Liver (tissue), 9 donors: ENCODE results near the gene ATG9A. TPM values are rescaled to one million over a fixed set of nuclear protein-coding genes. Genes with fewer than 3 reads are reported as not detected.

Experiments
- DNase-seq: peaks from one replicate; pipeline ENCODE4 v3.0.0-alpha.2; 2017; ENCODE audit warnings: low spot score
- H3K27ac ChIP-seq, 2 donors: one replicate each; pipeline ENCODE4 v1.7.0; 2013; ENCODE audit warnings: inconsistent platforms in 2 of 2, low read length in 2 of 2, control low read depth in 1 of 2, low read depth in 1 of 2, mild to moderate bottlenecking in 1 of 2
- H3K27me3 ChIP-seq, 4 donors: one replicate each; pipeline versions ENCODE4 v1.6.1 to v1.7.0; 2013; ENCODE audit warnings: low read length in 3 of 4, inconsistent platforms in 1 of 4, mild to moderate bottlenecking in 1 of 4, moderate library complexity in 1 of 4; ENCODE audit not compliant: control insufficient read depth in 4 of 4, insufficient read depth in 4 of 4
- H3K36me3 ChIP-seq, 4 donors: one replicate each; pipeline versions ENCODE4 v1.6.1 to v1.7.0; 2013; ENCODE audit warnings: low read length in 3 of 4, mild to moderate bottlenecking in 3 of 4, low read depth in 1 of 4, moderate library complexity in 1 of 4; ENCODE audit not compliant: control insufficient read depth in 4 of 4, insufficient read depth in 3 of 4
- H3K4me1 ChIP-seq, 4 donors: one replicate each; pipeline versions ENCODE4 v1.6.1 to v1.7.0; 2013; ENCODE audit warnings: low read length in 3 of 4, mild to moderate bottlenecking in 3 of 4, moderate library complexity in 1 of 4; ENCODE audit not compliant: control insufficient read depth in 4 of 4, insufficient read depth in 4 of 4
- H3K4me3 ChIP-seq, 3 donors: one replicate each; pipeline versions ENCODE4 v1.6.1 to v1.7.0; 2013; ENCODE audit warnings: low read length in 3 of 3, control low read depth in 1 of 3, low read depth in 1 of 3, mild to moderate bottlenecking in 1 of 3
- H3K9ac ChIP-seq, 2 donors: one replicate each; pipeline ENCODE4 v1.7.0; 2013; ENCODE audit warnings: low read length in 2 of 2, mild to moderate bottlenecking in 2 of 2, moderate library complexity in 2 of 2, control low read depth in 1 of 2, low read depth in 1 of 2
- H3K9me3 ChIP-seq, 4 donors: one replicate each; pipeline versions ENCODE4 v1.6.1 to v1.7.0; 2013; ENCODE audit warnings: low read length in 3 of 4; ENCODE audit not compliant: control insufficient read depth in 4 of 4
- EGR1 ChIP-seq, 2 donors: IDR thresholded peaks; 2 replicates each; pipeline ENCODE4 v1.6.1; 2016 to 2018; ENCODE audit warnings: antibody characterized with exemption in 2 of 2, low read depth in 2 of 2
- FOXA1 ChIP-seq: IDR thresholded peaks from 2 replicates; pipeline ENCODE4 v1.6.1; 2016; ENCODE audit warnings: antibody characterized with exemption
- FOXA2 ChIP-seq: IDR thresholded peaks from 2 replicates; pipeline ENCODE4 v1.6.1; 2016; ENCODE audit warnings: antibody characterized with exemption
- GABPA ChIP-seq, 2 donors: IDR thresholded peaks in 1 of 2; conservative IDR thresholded peaks in 1 of 2; 2 replicates each; pipeline ENCODE4 v1.6.1; 2016; ENCODE audit warnings: antibody characterized with exemption in 2 of 2, mild to moderate bottlenecking in 1 of 2, moderate library complexity in 1 of 2
- HNF4A ChIP-seq, 2 donors: conservative IDR thresholded peaks; 2 replicates each; pipeline ENCODE4 v1.6.1; 2016; ENCODE audit warnings: antibody characterized with exemption in 2 of 2, mild to moderate bottlenecking in 2 of 2
- HNF4G ChIP-seq: IDR thresholded peaks from 2 replicates; pipeline ENCODE4 v1.6.1; 2016; ENCODE audit warnings: antibody characterized with exemption
- NR2F2 ChIP-seq: IDR thresholded peaks from 2 replicates; pipeline ENCODE4 v1.6.1; 2016; ENCODE audit warnings: antibody characterized with exemption
- RAD21 ChIP-seq, 2 donors: IDR thresholded peaks; 2 replicates each; pipeline ENCODE4 v1.6.1; 2016; ENCODE audit warnings: antibody characterized with exemption in 2 of 2, mild to moderate bottlenecking in 2 of 2
- RXRA ChIP-seq, 2 donors: IDR thresholded peaks; 2 replicates each; pipeline ENCODE4 v1.6.1; 2017 to 2018; ENCODE audit warnings: antibody characterized with exemption in 2 of 2, mild to moderate bottlenecking in 1 of 2
- TAF1 ChIP-seq: conservative IDR thresholded peaks from 2 replicates; pipeline ENCODE4 v1.6.1; 2016; ENCODE audit warnings: antibody characterized with exemption, mild to moderate bottlenecking
- YY1 ChIP-seq: IDR thresholded peaks from 2 replicates; pipeline ENCODE4 v1.6.1; 2016; ENCODE audit warnings: antibody characterized with exemption, mild to moderate bottlenecking
- WGBS: extraction: QIAGEN DNeasy Blood & Tissue Kit; methylation state at CpG from one replicate; pipeline ENCODE4 v1.1.7; 2013; 5-methylcytosine and 5-hydroxymethylcytosine counted together
- polyA plus RNA-seq, 2 donors: library from polyadenylated mRNA; stranded (reverse) in 1 of 2; unstranded in 1 of 2; fragments of 200-250 nt in 1 of 2; fragments of >200 nt in 1 of 2; fragmentation: Nextera tagmentation in 1 of 2; extraction: Ambion mirVana in 1 of 2; gene quantifications; one replicate each; pipeline versions ENCODE4 v1.2.1 to v1.2.3, GENCODE V29; 2013 to 2015
- total RNA-seq, 2 donors: library from RNA; depleted of rRNA; stranded (reverse); fragments of >200 nt; gene quantifications; one replicate each; pipeline ENCODE4 v1.2.3, GENCODE V29; 2014
- TF ChIP-seq, protein P1 (sequence below): IDR thresholded peaks from 2 replicates; pipeline ENCODE4 v1.6.1; 2016; ENCODE audit warnings: antibody characterized with exemption
- TF ChIP-seq, protein P2 (sequence below): IDR thresholded peaks from 2 replicates; pipeline ENCODE4 v1.6.1; 2016; ENCODE audit warnings: antibody characterized with exemption
- TF ChIP-seq, protein P3 (sequence below): IDR thresholded peaks from 2 replicates; pipeline ENCODE4 v1.6.1; 2016; ENCODE audit warnings: antibody characterized with exemption, mild to moderate bottlenecking
- TF ChIP-seq, protein P4 (sequence below): IDR thresholded peaks from 2 replicates; pipeline ENCODE4 v1.6.1; 2016; ENCODE audit warnings: antibody characterized with exemption
- TF ChIP-seq, protein P5 (sequence below): fragments of 150-350 bp; IDR thresholded peaks from 2 replicates; pipeline ENCODE4 v1.5.1; 2017; ENCODE audit warnings: improper control_type of control experiment, low read depth, low read length; ENCODE audit not compliant: missing input control
- donor health status: healthy.
- donor health status: healthy.
- donor health status: healthy.
- donor health status: healthy.
- donor health status: healthy.

Gene ATG9A
- total and polyA plus RNA-seq, 4 donors, result 24.3 to 68.1 (median 37.9) TPM

DNA sequence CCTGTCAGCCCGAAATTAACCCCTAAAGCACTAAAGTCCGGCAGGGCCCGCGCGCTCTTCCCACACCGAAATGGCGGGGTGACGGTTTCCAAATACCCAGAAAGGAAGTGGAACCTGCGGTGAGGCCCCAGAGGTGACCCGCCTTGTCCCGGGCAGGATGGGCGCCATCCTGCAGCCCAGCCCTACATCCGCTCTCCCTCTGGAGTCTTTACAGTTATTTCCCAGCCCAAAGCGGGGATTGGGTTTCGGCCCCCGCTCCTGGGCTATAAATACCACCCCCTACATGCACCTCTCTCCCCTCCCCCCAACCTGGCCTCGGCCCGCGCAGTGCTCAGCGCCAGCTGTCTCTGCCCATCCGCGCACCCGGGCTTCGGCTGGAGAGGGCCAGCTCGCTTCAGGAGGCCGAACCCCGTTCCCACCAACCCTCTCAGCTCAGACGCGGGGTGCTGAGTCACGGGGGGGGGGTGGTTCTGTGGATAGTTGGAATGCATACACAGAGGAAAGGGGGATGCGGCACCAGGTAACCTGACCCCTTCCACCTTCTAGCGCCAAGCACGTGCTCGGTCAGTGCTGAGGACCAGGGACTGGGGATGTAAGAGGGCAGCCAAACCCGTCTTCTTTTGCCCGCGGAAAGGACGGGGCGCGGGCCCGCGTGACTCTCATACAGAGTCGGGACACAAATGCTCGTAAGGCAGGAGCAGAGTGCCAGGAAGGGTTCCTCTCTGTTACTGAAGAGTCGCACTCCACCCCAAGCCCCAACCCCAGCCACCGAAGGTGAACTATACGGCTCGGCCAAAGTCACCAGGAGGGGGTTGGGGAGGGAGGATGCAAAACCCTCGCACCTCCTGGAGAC is 23.7 kb upstream of the ATG9A start, which contains the start of gene TUBA4B:
TSS of gene TUBA4B (plus strand) at position 344 of the 853 bp plus-strand sequence. CDS start at position 509, 165 bp downstream.
- peak; percentile 48 for DNase-seq
- Histone ChIP-seq H3K4me1 (peaks cover 14 to 49% (median 36%) of the 10 kb centered on the region in 4 donors), H3K27ac (peak within 1 kb of the TSS; percentile 65 to 79), H3K4me3 (peak within 1 kb of the TSS; percentile 63 to 86 (median 64)), H3K36me3 (peaks cover 0 to 3% (median 0%) of the 10 kb centered on the region in 4 donors), H3K27me3 (no peaks in the 10 kb centered on the region), H3K9ac (peak within 1 kb of the TSS; percentile 65 to 83), H3K9me3 (no peaks in the 10 kb centered on the region)
- WGBS, result 19% methylated on average over 49 of the region's 49 CpGs
- no peak for TF ChIP-seq GABPA (IDR thresholded peaks at IDR 0.05 in 1 of 2, conservative IDR thresholded peaks at IDR 0.05 in 1 of 2)
- TF ChIP-seq RAD21 (IDR thresholded peaks at IDR 0.05), result no peak
- TF ChIP-seq, protein P1, sequence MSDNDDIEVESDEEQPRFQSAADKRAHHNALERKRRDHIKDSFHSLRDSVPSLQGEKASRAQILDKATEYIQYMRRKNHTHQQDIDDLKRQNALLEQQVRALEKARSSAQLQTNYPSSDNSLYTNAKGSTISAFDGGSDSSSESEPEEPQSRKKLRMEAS, result no peak
- TF ChIP-seq EGR1 (IDR thresholded peaks at IDR 0.05; ENCODE audit: low read depth in 2 of 2), result no peak
- TF ChIP-seq, protein P2, sequence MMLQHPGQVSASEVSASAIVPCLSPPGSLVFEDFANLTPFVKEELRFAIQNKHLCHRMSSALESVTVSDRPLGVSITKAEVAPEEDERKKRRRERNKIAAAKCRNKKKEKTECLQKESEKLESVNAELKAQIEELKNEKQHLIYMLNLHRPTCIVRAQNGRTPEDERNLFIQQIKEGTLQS, result no peak
- no peak for TF ChIP-seq HNF4G
- TF ChIP-seq RXRA (IDR thresholded peaks at IDR 0.05), result no peak
- TF ChIP-seq NR2F2, result no peak
- no peak for TF ChIP-seq HNF4A (conservative IDR thresholded peaks at IDR 0.05)
- TF ChIP-seq, protein P3, sequence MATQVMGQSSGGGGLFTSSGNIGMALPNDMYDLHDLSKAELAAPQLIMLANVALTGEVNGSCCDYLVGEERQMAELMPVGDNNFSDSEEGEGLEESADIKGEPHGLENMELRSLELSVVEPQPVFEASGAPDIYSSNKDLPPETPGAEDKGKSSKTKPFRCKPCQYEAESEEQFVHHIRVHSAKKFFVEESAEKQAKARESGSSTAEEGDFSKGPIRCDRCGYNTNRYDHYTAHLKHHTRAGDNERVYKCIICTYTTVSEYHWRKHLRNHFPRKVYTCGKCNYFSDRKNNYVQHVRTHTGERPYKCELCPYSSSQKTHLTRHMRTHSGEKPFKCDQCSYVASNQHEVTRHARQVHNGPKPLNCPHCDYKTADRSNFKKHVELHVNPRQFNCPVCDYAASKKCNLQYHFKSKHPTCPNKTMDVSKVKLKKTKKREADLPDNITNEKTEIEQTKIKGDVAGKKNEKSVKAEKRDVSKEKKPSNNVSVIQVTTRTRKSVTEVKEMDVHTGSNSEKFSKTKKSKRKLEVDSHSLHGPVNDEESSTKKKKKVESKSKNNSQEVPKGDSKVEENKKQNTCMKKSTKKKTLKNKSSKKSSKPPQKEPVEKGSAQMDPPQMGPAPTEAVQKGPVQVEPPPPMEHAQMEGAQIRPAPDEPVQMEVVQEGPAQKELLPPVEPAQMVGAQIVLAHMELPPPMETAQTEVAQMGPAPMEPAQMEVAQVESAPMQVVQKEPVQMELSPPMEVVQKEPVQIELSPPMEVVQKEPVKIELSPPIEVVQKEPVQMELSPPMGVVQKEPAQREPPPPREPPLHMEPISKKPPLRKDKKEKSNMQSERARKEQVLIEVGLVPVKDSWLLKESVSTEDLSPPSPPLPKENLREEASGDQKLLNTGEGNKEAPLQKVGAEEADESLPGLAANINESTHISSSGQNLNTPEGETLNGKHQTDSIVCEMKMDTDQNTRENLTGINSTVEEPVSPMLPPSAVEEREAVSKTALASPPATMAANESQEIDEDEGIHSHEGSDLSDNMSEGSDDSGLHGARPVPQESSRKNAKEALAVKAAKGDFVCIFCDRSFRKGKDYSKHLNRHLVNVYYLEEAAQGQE, result no peak
- no peak for TF ChIP-seq FOXA2
- TF ChIP-seq FOXA1, result no peak
- TF ChIP-seq TAF1, result no peak
- TF ChIP-seq YY1, result no peak
- TF ChIP-seq, protein P4, sequence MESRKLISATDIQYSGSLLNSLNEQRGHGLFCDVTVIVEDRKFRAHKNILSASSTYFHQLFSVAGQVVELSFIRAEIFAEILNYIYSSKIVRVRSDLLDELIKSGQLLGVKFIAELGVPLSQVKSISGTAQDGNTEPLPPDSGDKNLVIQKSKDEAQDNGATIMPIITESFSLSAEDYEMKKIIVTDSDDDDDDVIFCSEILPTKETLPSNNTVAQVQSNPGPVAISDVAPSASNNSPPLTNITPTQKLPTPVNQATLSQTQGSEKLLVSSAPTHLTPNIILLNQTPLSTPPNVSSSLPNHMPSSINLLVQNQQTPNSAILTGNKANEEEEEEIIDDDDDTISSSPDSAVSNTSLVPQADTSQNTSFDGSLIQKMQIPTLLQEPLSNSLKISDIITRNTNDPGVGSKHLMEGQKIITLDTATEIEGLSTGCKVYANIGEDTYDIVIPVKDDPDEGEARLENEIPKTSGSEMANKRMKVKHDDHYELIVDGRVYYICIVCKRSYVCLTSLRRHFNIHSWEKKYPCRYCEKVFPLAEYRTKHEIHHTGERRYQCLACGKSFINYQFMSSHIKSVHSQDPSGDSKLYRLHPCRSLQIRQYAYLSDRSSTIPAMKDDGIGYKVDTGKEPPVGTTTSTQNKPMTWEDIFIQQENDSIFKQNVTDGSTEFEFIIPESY, result no peak

DNA sequence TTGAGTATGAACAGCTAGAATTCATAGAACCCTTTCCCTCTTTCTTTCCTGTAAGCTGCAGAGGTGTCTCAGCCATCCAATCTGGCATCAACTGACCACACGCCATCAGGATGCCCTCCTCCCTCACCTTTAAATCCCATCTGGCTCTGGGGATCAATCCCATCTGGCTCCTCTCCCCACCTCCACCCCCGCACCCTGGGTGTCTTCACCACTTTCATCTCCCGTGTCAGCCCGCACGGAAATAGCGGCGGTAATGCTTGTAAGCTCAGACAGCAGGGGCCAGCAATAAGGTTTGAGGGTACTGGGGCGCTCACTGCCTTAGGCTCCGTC is 23.1 kb upstream of the ATG9A start:
- TF ChIP-seq, protein P2, result no peak
- TF ChIP-seq GABPA (IDR thresholded peaks at IDR 0.05 in 1 of 2, conservative IDR thresholded peaks at IDR 0.05 in 1 of 2) (no peak), TAF1 (no peak), NR2F2 (no peak), RAD21 (IDR thresholded peaks at IDR 0.05) (no peak), HNF4A (conservative IDR thresholded peaks at IDR 0.05) (no peak)
- TF ChIP-seq, protein P5, sequence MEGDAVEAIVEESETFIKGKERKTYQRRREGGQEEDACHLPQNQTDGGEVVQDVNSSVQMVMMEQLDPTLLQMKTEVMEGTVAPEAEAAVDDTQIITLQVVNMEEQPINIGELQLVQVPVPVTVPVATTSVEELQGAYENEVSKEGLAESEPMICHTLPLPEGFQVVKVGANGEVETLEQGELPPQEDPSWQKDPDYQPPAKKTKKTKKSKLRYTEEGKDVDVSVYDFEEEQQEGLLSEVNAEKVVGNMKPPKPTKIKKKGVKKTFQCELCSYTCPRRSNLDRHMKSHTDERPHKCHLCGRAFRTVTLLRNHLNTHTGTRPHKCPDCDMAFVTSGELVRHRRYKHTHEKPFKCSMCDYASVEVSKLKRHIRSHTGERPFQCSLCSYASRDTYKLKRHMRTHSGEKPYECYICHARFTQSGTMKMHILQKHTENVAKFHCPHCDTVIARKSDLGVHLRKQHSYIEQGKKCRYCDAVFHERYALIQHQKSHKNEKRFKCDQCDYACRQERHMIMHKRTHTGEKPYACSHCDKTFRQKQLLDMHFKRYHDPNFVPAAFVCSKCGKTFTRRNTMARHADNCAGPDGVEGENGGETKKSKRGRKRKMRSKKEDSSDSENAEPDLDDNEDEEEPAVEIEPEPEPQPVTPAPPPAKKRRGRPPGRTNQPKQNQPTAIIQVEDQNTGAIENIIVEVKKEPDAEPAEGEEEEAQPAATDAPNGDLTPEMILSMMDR, result no peak
- TF ChIP-seq, protein P1, result no peak
- H3K4me1 ChIP-seq, result peaks cover 15 to 54% (median 41%) of the 10 kb centered on the region in 4 donors
- peak overlapping the region in 1 of 2 donors; percentile 36 for H3K9ac ChIP-seq
- H3K27ac ChIP-seq, result peak overlapping the region; percentile 52 to 63
- H3K36me3 ChIP-seq, result peaks cover 0 to 3% (median 0%) of the 10 kb centered on the region in 4 donors
- H3K4me3 ChIP-seq, result peak overlapping the region in 2 of 3 donors; percentile 63 to 86
- no peak for DNase-seq
- H3K9me3 ChIP-seq, result no peaks in the 10 kb centered on the region
- no peaks in the 10 kb centered on the region for H3K27me3 ChIP-seq
- WGBS, result 62% methylated on average over 9 of the region's 9 CpGs
